GM12873 (cell line): ENCODE results near the gene ZNF236.

Source experiments
- CTCF ChIP-seq: IDR thresholded peaks from 2 replicates; pipeline ENCODE4 v1.5.1; 2012; ENCODE audit warnings: low read depth, mild to moderate bottlenecking, moderate library complexity, low read length, control low read depth; ENCODE audit not compliant: insufficient read depth; ENCODE audit errors: missing control alignments

Gene ZNF236

GRCh38 chr18:76837071-76837470 lies 14.7 kb downstream of the ZNF236 start:
- no peak for TF ChIP-seq CTCF

- no peak for TF ChIP-seq CTCF
These were observed 15.8 kb downstream of the ZNF236 start for GRCh38 chr18:76838182-76838581.

- TF ChIP-seq CTCF: no peak
These were observed 16.9 kb downstream of the ZNF236 start for GRCh38 chr18:76839086-76839794.

- TF ChIP-seq CTCF: no peak
These were observed 20.6 kb downstream of the ZNF236 start for GRCh38 chr18:76842837-76843530.

- no peak for TF ChIP-seq CTCF
These were observed 21.8 kb downstream of the ZNF236 start for GRCh38 chr18:76844144-76844543.

- TF ChIP-seq CTCF: no peak
These were observed 22.6 kb downstream of the ZNF236 start for GRCh38 chr18:76844742-76845477.

- no peak for TF ChIP-seq CTCF
These were observed 23.9 kb downstream of the ZNF236 start for GRCh38 chr18:76846217-76846616.
